ENCODE measurements around the gene MBD3L5.
"Not testable (repeated sequence)": the region's sequence is repeated elsewhere in the genome, so short reads cannot be mapped to it uniquely, and the experiment has no call there.

MBD3L5 gene

GRCh38 chr19:7006135-7006704, 24.2 kb upstream of the MBD3L5 start:
- no peak overlapping the region for H3K4me2 ChIP-seq (ENCODE audit: low read length)
- no peaks in the 10 kb centered on the region for H3K27me3 ChIP-seq (ENCODE audit: control insufficient read depth, insufficient read depth, low read length)
- H3K36me3 ChIP-seq (ENCODE audit: insufficient read depth, low read length), result no peaks in the 10 kb centered on the region
- no peak overlapping the region for H3K4me3 ChIP-seq (ENCODE audit: low read length)
- H3K9ac ChIP-seq (ENCODE audit: low read depth, low read length), result no peak overlapping the region
- H3K9me3 ChIP-seq (replicated peaks; ENCODE audit: low read length), result no peaks in the 10 kb centered on the region
- H3K4me1 ChIP-seq (ENCODE audit: control insufficient read depth, insufficient read depth, low read length), result no peaks in the 10 kb centered on the region

- no peaks in the 10 kb centered on the region for H3K4me1 ChIP-seq (ENCODE audit: control insufficient read depth, insufficient read depth, low read length)
Measured at GRCh38 chr19:7007859-7008258, 22.5 kb upstream of the MBD3L5 start.

GRCh38 chr19:7010722-7011593, 19.4 kb upstream of the MBD3L5 start:
- no peaks in the 10 kb centered on the region for H3K27me3 ChIP-seq (ENCODE audit: control insufficient read depth, insufficient read depth, low read length)

More at GRCh38 chr19:7007859-7008258, 22.5 kb upstream of the MBD3L5 start:
- H3K27me3 ChIP-seq (ENCODE audit: control insufficient read depth, insufficient read depth, low read length), result no peaks in the 10 kb centered on the region
- H3K9me3 ChIP-seq (replicated peaks; ENCODE audit: low read length), result no peaks in the 10 kb centered on the region
- no peak overlapping the region for H3K4me2 ChIP-seq (ENCODE audit: low read length)
- no peak overlapping the region for H3K9ac ChIP-seq (ENCODE audit: low read depth, low read length)
- H3K4me3 ChIP-seq (ENCODE audit: low read length), result no peak overlapping the region
- H3K36me3 ChIP-seq (ENCODE audit: insufficient read depth, low read length), result no peaks in the 10 kb centered on the region

GRCh38 chr19:7013678-7014077, 16.7 kb upstream of the MBD3L5 start:
- H3K4me3 ChIP-seq (ENCODE audit: low read length), result no peak overlapping the region
- H3K36me3 ChIP-seq (ENCODE audit: insufficient read depth, low read length), result no peaks in the 10 kb centered on the region
- H3K27me3 ChIP-seq (ENCODE audit: control insufficient read depth, insufficient read depth, low read length), result no peaks in the 10 kb centered on the region
- no peaks in the 10 kb centered on the region for H3K4me1 ChIP-seq (ENCODE audit: control insufficient read depth, insufficient read depth, low read length)
- no peak overlapping the region for H3K9ac ChIP-seq (ENCODE audit: low read depth, low read length)
- no peak overlapping the region for H3K4me2 ChIP-seq (ENCODE audit: low read length)
- H3K9me3 ChIP-seq (replicated peaks; ENCODE audit: low read length), result no peaks in the 10 kb centered on the region

More at GRCh38 chr19:7010722-7011593, 19.4 kb upstream of the MBD3L5 start:
- Histone ChIP-seq H3K4me2 (ENCODE audit: low read length) (no peak overlapping the region), H3K9ac (ENCODE audit: low read depth, low read length) (no peak overlapping the region), H3K4me1 (ENCODE audit: control insufficient read depth, insufficient read depth, low read length) (no peaks in the 10 kb centered on the region), H3K9me3 (replicated peaks; ENCODE audit: low read length) (no peaks in the 10 kb centered on the region), H3K4me3 (ENCODE audit: low read length) (no peak overlapping the region), H3K36me3 (ENCODE audit: insufficient read depth, low read length) (no peaks in the 10 kb centered on the region)

DNA sequence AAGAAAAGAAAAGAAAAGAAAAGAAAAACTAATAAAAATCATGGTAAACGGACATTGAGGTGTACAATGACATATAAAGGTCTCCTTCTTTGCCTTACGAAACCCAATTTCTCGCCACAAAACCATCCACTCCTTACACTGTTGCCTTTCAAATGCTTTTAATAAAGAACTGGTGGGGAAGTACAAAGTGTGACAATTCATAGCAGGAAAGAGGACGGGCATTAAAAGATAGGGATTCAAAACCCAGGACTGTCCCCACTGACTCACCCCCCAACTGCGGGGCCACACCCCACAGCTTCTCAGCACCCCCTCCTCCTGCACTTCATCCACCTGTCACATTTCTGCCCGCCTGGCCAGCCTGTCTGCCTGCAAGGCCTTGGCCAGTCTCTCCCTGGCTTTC, 11.6 kb upstream of the MBD3L5 start:
- H3K4me3 ChIP-seq (ENCODE audit: low read length), result no peak overlapping the region
- H3K27me3 ChIP-seq (ENCODE audit: control insufficient read depth, insufficient read depth, low read length), result no peaks in the 10 kb centered on the region
- H3K4me2 ChIP-seq (ENCODE audit: low read length), result no peak overlapping the region
- H3K9ac ChIP-seq (ENCODE audit: low read depth, low read length), result no peak overlapping the region
- H3K9me3 ChIP-seq (replicated peaks; ENCODE audit: low read length), result no peaks in the 10 kb centered on the region
- no peaks in the 10 kb centered on the region for H3K4me1 ChIP-seq (ENCODE audit: control insufficient read depth, insufficient read depth, low read length)
- no peaks in the 10 kb centered on the region for H3K36me3 ChIP-seq (ENCODE audit: insufficient read depth, low read length)

GRCh38 chr19:7021331-7021730, 9.0 kb upstream of the MBD3L5 start, which contains the start of gene MBD3L2B:
TSS of gene MBD3L2B (minus strand) at chr19:7021431. CDS start at chr19:7021397, 34 bp downstream.
- not testable (repeated sequence) for H3K27me3 ChIP-seq (ENCODE audit: control insufficient read depth, insufficient read depth, low read length); H3K36me3 ChIP-seq (ENCODE audit: insufficient read depth, low read length); H3K4me1 ChIP-seq (ENCODE audit: control insufficient read depth, insufficient read depth, low read length); H3K4me2 ChIP-seq (ENCODE audit: low read length); H3K9ac ChIP-seq (ENCODE audit: low read depth, low read length); H3K9me3 ChIP-seq (replicated peaks; ENCODE audit: low read length); H3K4me3 ChIP-seq (ENCODE audit: low read length)

GRCh38 chr19:7028790-7029189, 1.6 kb upstream of the MBD3L5 start:
- H3K27me3 ChIP-seq (ENCODE audit: control insufficient read depth, insufficient read depth, low read length); H3K9me3 ChIP-seq (replicated peaks; ENCODE audit: low read length); H3K4me3 ChIP-seq (ENCODE audit: low read length); H3K9ac ChIP-seq (ENCODE audit: low read depth, low read length); H3K36me3 ChIP-seq (ENCODE audit: insufficient read depth, low read length); H3K4me1 ChIP-seq (ENCODE audit: control insufficient read depth, insufficient read depth, low read length); H3K4me2 ChIP-seq (ENCODE audit: low read length): not testable (repeated sequence)

DNA sequence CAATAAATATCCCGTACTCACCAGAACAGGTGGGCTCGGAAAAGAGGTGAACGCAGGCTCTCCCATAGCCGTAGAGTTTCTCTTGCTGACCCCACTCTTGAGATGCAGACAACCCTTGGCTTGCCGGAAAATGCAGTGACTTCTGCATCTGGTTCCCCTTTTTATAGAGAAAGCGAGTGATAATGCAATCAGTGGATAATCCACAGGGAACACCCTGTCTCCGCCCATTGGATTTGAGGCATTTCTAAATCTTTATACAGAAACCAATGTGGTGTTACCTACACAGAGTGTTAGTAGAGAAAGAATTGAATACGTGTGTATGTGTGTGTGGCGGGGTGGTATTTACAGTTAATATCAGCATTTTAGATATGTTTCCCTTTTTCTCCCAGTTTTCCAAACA, 9.7 kb downstream of the MBD3L5 start, which contains the start of gene MBD3L4:
MBD3L4 (minus strand) TSS at position 101 of the 400 bp plus-strand sequence; CDS start at position 66, 35 bp downstream.
- H3K9me3 ChIP-seq (replicated peaks; ENCODE audit: low read length); H3K36me3 ChIP-seq (ENCODE audit: insufficient read depth, low read length); H3K4me3 ChIP-seq (ENCODE audit: low read length); H3K4me1 ChIP-seq (ENCODE audit: control insufficient read depth, insufficient read depth, low read length); H3K4me2 ChIP-seq (ENCODE audit: low read length); H3K27me3 ChIP-seq (ENCODE audit: control insufficient read depth, insufficient read depth, low read length); H3K9ac ChIP-seq (ENCODE audit: low read depth, low read length): not testable (repeated sequence)

DNA sequence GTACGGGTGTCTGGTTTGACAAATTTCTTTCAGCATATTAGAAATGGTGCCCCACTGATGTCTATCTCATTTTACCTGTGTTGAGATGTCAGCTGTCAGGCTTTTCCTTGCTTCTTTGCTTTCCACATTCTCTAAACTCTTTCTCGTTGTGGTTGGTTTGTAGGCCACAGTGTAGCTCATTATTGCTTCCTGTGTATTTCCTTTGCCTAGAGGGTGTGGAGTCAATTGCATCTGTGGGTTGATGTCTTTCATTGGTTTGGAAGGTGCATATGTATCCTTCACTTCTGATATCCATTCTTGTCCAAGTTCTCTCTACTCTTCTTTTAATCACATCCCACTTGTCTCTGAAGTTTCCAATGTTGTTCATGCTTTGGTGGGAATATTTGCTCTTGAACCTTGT, 11.2 kb downstream of the MBD3L5 start:
- not testable (repeated sequence) for H3K4me2 ChIP-seq (ENCODE audit: low read length); H3K4me3 ChIP-seq (ENCODE audit: low read length); H3K36me3 ChIP-seq (ENCODE audit: insufficient read depth, low read length); H3K4me1 ChIP-seq (ENCODE audit: control insufficient read depth, insufficient read depth, low read length); H3K9ac ChIP-seq (ENCODE audit: low read depth, low read length); H3K9me3 ChIP-seq (replicated peaks; ENCODE audit: low read length); H3K27me3 ChIP-seq (ENCODE audit: control insufficient read depth, insufficient read depth, low read length)

DNA sequence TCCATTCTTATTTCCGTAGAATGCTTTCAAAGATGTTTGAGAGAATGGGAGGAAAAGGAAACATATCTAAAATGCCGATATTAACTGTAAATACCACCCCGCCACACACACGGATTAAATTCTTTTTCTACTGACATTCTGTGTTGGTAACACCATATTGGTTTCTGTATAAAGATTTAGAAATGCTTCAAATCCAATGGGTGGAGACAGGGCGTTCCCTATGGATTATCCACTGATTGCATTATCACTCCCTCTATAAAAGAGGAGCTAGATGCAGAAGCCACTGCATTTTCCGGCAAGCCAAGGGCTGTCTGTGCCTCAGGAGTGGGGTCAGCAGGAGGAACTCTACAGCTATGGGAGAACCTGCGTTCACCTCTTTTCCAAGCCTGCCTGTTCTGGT, 18.6 kb downstream of the MBD3L5 start, which contains the start of gene MBD3L2:
MBD3L2 (plus strand) TSS at position 301 of the 400 bp plus-strand sequence; CDS start at position 354, 53 bp downstream.
- H3K4me3 ChIP-seq (ENCODE audit: low read length); H3K4me2 ChIP-seq (ENCODE audit: low read length); H3K36me3 ChIP-seq (ENCODE audit: insufficient read depth, low read length); H3K9me3 ChIP-seq (replicated peaks; ENCODE audit: low read length); H3K4me1 ChIP-seq (ENCODE audit: control insufficient read depth, insufficient read depth, low read length); H3K27me3 ChIP-seq (ENCODE audit: control insufficient read depth, insufficient read depth, low read length); H3K9ac ChIP-seq (ENCODE audit: low read depth, low read length): not testable (repeated sequence)

DNA sequence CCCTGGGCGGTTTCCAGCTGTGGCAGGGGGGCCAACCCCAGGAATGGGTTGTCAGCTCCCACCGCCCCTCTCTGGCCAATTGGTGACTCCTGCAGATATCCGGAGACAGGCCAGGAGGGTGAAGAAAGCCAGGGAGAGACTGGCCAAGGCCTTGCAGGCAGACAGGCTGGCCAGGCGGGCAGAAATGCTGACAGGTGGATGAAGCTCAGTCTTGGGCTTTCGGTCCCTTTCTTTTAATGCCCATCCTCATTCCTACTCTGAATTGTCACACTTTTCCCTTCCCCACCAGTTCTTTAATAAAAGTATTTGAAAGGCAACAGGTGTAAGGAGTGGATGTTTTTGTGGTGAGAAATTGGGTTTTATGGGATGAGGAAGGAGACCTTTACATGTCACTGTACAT, 21.0 kb downstream of the MBD3L5 start:
- not testable (repeated sequence) for H3K9ac ChIP-seq (ENCODE audit: low read depth, low read length); H3K9me3 ChIP-seq (replicated peaks; ENCODE audit: low read length); H3K4me2 ChIP-seq (ENCODE audit: low read length); H3K36me3 ChIP-seq (ENCODE audit: insufficient read depth, low read length); H3K27me3 ChIP-seq (ENCODE audit: control insufficient read depth, insufficient read depth, low read length); H3K4me3 ChIP-seq (ENCODE audit: low read length); H3K4me1 ChIP-seq (ENCODE audit: control insufficient read depth, insufficient read depth, low read length)

DNA sequence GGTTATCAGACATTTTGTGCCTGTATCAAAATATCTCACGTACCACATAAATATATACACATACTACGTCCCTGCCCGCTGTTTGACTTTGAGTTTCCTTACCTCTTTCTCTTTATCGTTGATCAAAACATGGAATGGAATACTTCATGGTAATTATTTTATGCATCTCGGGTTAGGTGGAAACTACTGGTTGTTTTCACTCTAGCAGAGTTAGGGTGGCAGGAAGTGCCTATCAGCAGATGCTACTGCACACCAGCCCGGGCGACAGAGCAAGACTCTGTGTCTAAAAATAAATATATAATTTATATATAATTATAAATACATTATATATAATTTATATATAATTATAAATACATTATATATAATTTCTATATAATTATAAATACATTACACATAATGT, 22.5 kb downstream of the MBD3L5 start:
- not testable (repeated sequence) for H3K27me3 ChIP-seq (ENCODE audit: control insufficient read depth, insufficient read depth, low read length); H3K4me1 ChIP-seq (ENCODE audit: control insufficient read depth, insufficient read depth, low read length); H3K4me3 ChIP-seq (ENCODE audit: low read length); H3K9ac ChIP-seq (ENCODE audit: low read depth, low read length); H3K4me2 ChIP-seq (ENCODE audit: low read length); H3K36me3 ChIP-seq (ENCODE audit: insufficient read depth, low read length); H3K9me3 ChIP-seq (replicated peaks; ENCODE audit: low read length)
